OCI-LY1 (cell line): ENCODE data around the gene UQCRHL.

ENCODE experiments used
- EZH2 ChIP-seq: fragments of 200-600 bp; sonication (generic), shearing (Covaris generic); IDR thresholded peaks from 2 replicates; pipeline ENCODE4 v1.8.0; 2017; ENCODE audit warnings: borderline replicate concordance, mixed run types, mild to moderate bottlenecking, antibody characterized with exemption, low read length, moderate library complexity, mixed read lengths
- TF ChIP-seq, protein P1 (sequence below): fragments of 200-600 bp; sonication (generic), shearing (Covaris generic); IDR thresholded peaks from 2 replicates; pipeline ENCODE4 v1.5.1; 2017; ENCODE audit warnings: mild to moderate bottlenecking, antibody characterized with exemption, low read length, moderate library complexity, mixed read lengths

DNA sequence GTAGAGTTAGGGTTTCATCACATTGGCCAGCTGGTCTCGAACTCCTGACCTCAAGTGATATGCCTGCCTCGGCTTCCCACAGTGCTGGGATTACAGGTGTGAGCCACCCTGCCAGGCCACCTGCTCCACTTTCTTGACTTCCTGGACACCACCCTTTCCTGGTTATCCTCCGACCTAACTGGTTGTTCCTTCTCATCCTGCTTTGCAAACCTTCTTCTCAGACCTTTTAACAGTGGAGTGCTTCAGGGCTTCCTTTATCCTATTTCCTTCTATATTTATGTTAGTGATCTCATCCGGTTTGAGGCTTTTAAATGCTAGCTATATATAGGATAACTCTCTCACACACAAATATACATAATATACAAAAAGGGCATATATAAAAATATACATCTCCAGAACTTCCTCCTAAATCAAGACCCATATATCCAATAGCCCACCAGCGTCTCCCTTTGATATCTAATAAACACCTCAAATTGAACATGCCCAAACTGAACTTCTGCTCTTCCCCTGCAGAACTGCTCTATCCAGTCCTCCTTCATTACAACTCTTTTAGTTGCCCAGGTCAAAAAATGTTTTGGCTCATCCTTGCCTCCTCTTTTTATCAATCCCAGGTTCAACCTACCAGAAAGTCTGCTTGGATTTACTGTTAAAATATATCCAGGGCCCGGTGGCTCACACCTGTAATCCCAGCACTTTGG, 19.5 kb upstream of the UQCRHL start:
- TF ChIP-seq, protein P1, sequence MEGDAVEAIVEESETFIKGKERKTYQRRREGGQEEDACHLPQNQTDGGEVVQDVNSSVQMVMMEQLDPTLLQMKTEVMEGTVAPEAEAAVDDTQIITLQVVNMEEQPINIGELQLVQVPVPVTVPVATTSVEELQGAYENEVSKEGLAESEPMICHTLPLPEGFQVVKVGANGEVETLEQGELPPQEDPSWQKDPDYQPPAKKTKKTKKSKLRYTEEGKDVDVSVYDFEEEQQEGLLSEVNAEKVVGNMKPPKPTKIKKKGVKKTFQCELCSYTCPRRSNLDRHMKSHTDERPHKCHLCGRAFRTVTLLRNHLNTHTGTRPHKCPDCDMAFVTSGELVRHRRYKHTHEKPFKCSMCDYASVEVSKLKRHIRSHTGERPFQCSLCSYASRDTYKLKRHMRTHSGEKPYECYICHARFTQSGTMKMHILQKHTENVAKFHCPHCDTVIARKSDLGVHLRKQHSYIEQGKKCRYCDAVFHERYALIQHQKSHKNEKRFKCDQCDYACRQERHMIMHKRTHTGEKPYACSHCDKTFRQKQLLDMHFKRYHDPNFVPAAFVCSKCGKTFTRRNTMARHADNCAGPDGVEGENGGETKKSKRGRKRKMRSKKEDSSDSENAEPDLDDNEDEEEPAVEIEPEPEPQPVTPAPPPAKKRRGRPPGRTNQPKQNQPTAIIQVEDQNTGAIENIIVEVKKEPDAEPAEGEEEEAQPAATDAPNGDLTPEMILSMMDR: no peak
- TF ChIP-seq EZH2: no peak
